Adipocyte (in vitro differentiated cells): ENCODE data around the gene TMPRSS6.

Experiments
- DNase-seq: peaks from one replicate; pipeline ENCODE4 v3.0.0-alpha.2; 2015; ENCODE audit warnings: low read depth
- H3K27me3 ChIP-seq: replicated peaks from 2 replicates; pipeline ENCODE4 v1.7.0; 2013; ENCODE audit warnings: mild to moderate bottlenecking, low read length, moderate library complexity; ENCODE audit not compliant: control insufficient read depth, insufficient read depth
- H3K36me3 ChIP-seq: 2 replicates; pipeline ENCODE4 v1.7.0; 2013; ENCODE audit warnings: low read length, mild to moderate bottlenecking, moderate library complexity; ENCODE audit not compliant: control insufficient read depth, insufficient read depth, severe bottlenecking
- H3K4me1 ChIP-seq: 2 replicates; pipeline ENCODE4 v1.7.0; 2013; ENCODE audit warnings: mild to moderate bottlenecking, low read length, moderate library complexity; ENCODE audit not compliant: control insufficient read depth, insufficient read depth
- H3K4me3 ChIP-seq: 2 replicates; pipeline ENCODE4 v1.7.0; 2013; ENCODE audit warnings: mild to moderate bottlenecking, low read length, moderate library complexity
- H3K9ac ChIP-seq: 2 replicates; pipeline ENCODE4 v1.7.0; 2013; ENCODE audit warnings: mild to moderate bottlenecking, low read length, moderate library complexity
- H3K9me3 ChIP-seq: 2 replicates; pipeline ENCODE4 v1.7.0; 2013; ENCODE audit warnings: mild to moderate bottlenecking, low read length, moderate library complexity; ENCODE audit not compliant: control insufficient read depth

The TMPRSS6 gene

GRCh38 chr22:37109242-37109917 lies at the start of gene TMPRSS6:
Gene TMPRSS6, minus strand, starts transcription at chr22:37109713. Its CDS starts 6,296 bp downstream, at chr22:37103417.
- no peak within 1 kb of the TSS for H3K4me3 ChIP-seq
- no peaks in the 10 kb centered on the region for H3K36me3 ChIP-seq
- no peak for DNase-seq
- no peak within 1 kb of the TSS for H3K9ac ChIP-seq
- no peaks in the 10 kb centered on the region for H3K9me3 ChIP-seq
- H3K27me3 ChIP-seq = peaks cover 64% of the 10 kb centered on the region
- H3K4me1 ChIP-seq = no peaks in the 10 kb centered on the region

DNA sequence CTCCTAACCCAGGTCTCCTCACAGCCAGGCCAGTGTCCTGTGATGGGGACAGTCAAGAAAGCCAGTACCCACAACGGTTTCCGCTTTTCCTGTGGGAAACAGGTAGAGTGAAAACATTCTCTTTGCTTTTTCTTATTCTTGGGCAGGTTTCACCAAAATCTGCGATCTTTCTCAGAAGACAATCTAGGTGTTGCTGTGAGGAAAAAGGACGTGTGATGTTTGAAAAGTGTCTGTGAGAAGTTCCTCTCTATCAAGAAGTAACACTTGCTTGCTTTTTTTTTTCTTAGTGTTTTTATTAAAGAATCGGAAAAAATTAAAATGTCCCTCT lies 49.4 kb upstream of the TMPRSS6 start:
- Histone ChIP-seq H3K9ac (no peak overlapping the region), H3K36me3 (no peaks in the 10 kb centered on the region), H3K4me1 (no peaks in the 10 kb centered on the region), H3K27me3 (peaks cover 57% of the 10 kb centered on the region), H3K4me3 (no peak overlapping the region), H3K9me3 (peaks cover 2% of the 10 kb centered on the region)
- no peak for DNase-seq

DNA sequence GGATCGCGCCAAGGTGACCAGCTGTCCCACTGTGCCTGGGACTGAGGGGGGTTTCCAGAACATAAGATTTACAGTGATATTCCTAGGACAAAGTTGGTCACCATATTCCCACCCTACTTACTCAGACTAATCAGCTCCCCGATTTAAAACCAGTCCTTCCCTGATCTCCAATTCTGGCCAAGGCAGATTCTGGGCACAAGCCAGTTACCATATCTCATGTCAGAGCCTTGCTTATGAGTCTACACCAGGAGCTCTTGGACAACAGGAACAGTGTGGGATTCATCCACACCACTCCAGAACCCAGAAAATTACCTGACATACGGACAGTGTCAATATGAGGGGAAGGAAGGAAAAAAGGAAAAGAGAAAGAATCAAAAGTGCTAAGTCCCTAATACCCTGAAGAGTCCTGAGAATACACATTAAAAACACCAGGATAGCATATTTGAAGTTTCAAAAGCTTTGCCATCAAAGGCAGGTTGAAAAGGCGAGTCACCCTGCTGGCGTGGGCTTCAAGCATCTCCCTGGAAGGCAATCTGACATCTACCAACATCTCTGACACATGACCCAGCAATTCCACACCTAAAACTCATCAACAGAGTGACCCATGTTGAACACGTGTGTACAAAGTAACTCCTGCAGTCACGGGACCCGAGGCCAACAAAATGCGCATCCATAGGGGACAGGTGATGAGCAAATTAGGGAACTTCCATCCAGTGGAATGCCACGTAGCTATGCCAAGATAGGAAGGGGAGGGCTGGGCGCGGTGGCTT lies 48.2 kb upstream of the TMPRSS6 start:
- H3K9ac ChIP-seq = no peak overlapping the region
- no peak overlapping the region for H3K4me3 ChIP-seq
- H3K36me3 ChIP-seq = no peaks in the 10 kb centered on the region
- H3K9me3 ChIP-seq = peaks cover 2% of the 10 kb centered on the region
- H3K4me1 ChIP-seq = no peaks in the 10 kb centered on the region
- no peak for DNase-seq
- H3K27me3 ChIP-seq = peaks cover 57% of the 10 kb centered on the region

- DNase-seq = no peak
- Histone ChIP-seq H3K9me3 (peaks cover 4% of the 10 kb centered on the region), H3K27me3 (peaks cover 55% of the 10 kb centered on the region), H3K4me1 (no peaks in the 10 kb centered on the region), H3K4me3 (no peak overlapping the region), H3K9ac (no peak overlapping the region), H3K36me3 (no peaks in the 10 kb centered on the region)
These were observed 47.3 kb upstream of the TMPRSS6 start for GRCh38 chr22:37156686-37157435.

- H3K27me3 ChIP-seq = peaks cover 48% of the 10 kb centered on the region
- no peak overlapping the region for H3K4me3 ChIP-seq
- H3K9ac ChIP-seq = no peak overlapping the region
- no peaks in the 10 kb centered on the region for H3K36me3 ChIP-seq
- H3K4me1 ChIP-seq = no peaks in the 10 kb centered on the region
- H3K9me3 ChIP-seq = peaks cover 8% of the 10 kb centered on the region
- DNase-seq = no peak
These were observed 46.5 kb upstream of the TMPRSS6 start for GRCh38 chr22:37155971-37156370.

- peaks cover 8% of the 10 kb centered on the region for H3K9me3 ChIP-seq
- no peak overlapping the region for H3K4me3 ChIP-seq
- H3K4me1 ChIP-seq = no peaks in the 10 kb centered on the region
- H3K9ac ChIP-seq = no peak overlapping the region
- no peaks in the 10 kb centered on the region for H3K36me3 ChIP-seq
- H3K27me3 ChIP-seq = peaks cover 45% of the 10 kb centered on the region
- no peak for DNase-seq
These were observed 45.6 kb upstream of the TMPRSS6 start for GRCh38 chr22:37154925-37155712.

DNA sequence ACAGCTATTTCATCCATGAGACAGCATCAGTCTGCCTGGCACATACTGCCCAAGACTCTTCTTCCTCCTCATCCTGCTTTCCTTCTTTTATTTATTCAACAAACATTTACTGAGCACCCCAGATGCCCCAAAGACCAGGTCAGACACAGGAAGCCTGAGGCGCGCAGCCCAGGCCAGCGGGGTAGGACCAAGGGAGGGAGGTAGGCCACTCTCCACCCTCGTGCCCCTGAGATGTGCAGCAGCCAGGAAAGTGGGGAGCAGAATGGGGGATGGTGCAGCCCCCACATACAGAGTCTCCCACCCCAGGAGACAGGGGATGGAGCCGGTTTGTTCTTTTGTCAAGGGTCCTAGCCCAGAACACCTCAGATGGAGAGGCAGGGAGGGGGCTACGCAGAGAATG lies 44.4 kb upstream of the TMPRSS6 start:
- Histone ChIP-seq H3K36me3 (no peaks in the 10 kb centered on the region), H3K9ac (no peak overlapping the region), H3K9me3 (peaks cover 8% of the 10 kb centered on the region), H3K4me1 (no peaks in the 10 kb centered on the region), H3K4me3 (no peak overlapping the region), H3K27me3 (peaks cover 35% of the 10 kb centered on the region)
- DNase-seq = no peak

GRCh38 chr22:37151401-37151800 lies 41.9 kb upstream of the TMPRSS6 start:
- peaks cover 28% of the 10 kb centered on the region for H3K27me3 ChIP-seq
- peaks cover 8% of the 10 kb centered on the region for H3K9me3 ChIP-seq
- no peaks in the 10 kb centered on the region for H3K4me1 ChIP-seq
- H3K4me3 ChIP-seq = no peak overlapping the region
- no peaks in the 10 kb centered on the region for H3K36me3 ChIP-seq
- DNase-seq = no peak
- H3K9ac ChIP-seq = no peak overlapping the region

GRCh38 chr22:37150701-37151100 lies 41.2 kb upstream of the TMPRSS6 start:
- Histone ChIP-seq H3K4me3 (no peak overlapping the region), H3K27me3 (peaks cover 32% of the 10 kb centered on the region), H3K9me3 (peaks cover 8% of the 10 kb centered on the region), H3K36me3 (no peaks in the 10 kb centered on the region), H3K4me1 (no peaks in the 10 kb centered on the region), H3K9ac (no peak overlapping the region)
- no peak for DNase-seq

DNA sequence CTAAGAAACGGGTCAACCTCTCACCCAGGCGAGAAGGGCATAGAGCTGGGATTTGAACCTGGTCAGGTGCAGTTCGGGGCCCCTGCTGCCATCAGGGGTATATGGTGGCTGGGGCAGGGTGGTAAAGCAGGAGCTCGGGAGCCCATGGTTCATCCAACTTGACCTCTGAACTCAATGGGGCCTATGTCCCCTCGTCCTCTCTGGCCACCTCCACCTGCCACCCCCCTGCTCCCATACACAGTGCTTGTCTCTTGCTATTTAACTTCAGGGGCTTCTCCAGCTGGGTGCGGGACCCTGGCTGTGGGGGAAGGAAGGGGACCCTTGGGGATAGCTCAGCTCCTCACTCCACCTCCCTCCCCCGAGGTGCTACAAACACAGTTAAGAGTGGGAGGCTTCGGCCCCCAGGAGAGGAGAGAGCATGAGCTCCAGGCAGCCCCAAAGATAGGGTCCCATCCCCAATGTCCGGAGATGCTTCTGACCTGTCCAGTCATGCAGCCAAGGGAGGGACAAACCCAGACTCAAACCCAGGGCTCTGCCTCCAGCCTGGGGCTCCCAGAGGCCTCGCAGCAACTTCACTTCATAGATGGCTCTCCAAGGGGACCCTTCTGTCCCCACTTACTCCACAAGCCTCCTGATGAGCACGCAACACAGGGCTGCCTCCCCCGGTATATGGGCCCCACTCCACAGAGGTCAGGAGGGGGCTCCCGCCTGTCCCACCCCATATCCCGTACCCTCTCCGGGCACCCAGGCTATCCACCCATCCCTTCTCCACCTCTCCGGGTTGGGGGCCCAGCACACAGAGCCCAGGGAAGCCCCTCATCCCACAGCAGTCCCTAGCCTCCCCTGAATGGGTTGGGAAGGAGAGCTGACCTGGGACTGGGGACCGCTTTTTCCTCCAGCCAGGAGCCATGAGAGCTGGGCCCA lies 39.5 kb upstream of the TMPRSS6 start:
- Histone ChIP-seq H3K4me1 (no peaks in the 10 kb centered on the region), H3K4me3 (no peak overlapping the region), H3K27me3 (peaks cover 46% of the 10 kb centered on the region), H3K9me3 (peaks cover 6% of the 10 kb centered on the region), H3K9ac (no peak overlapping the region), H3K36me3 (no peaks in the 10 kb centered on the region)
- no peak for DNase-seq
